PC-3 (cell line): ENCODE data around the gene PRPF19. TPM values are rescaled to one million over a fixed set of nuclear protein-coding genes. Genes with fewer than 3 reads are reported as not detected.

Source experiments
- ATAC-seq: fragments of 200-7000 bp; cut with Tn5 transposase; 2 replicates; pipeline ENCODE4 v1.9.1; 2020; ENCODE audit warnings: mild to moderate bottlenecking, moderate library complexity
- BruUV-seq: library from RNA; stranded (reverse); fragments of 400-500 nt; replicated peaks from 2 replicates; lab custom pipeline; 2021; lab: Mats Ljungman, UMichigan
- CTCF ChIA-PET: fragments of 300-600 bp; sonication (Branson Sonifier 250); formaldehyde crosslinking; loops from one replicate; lab custom pipeline; 2022; ENCODE audit warnings: antibody characterized with exemption; lab: Charles Lee
- POLR2A ChIA-PET: fragments of 300-600 bp; sonication (Branson Sonifier 250); formaldehyde crosslinking; loops from one replicate; lab custom pipeline; 2022; ENCODE audit warnings: antibody characterized with exemption; ENCODE audit not compliant: unreplicated experiment; lab: Charles Lee
- DNase-seq: peaks from one replicate; pipeline ENCODE4 v3.0.0-alpha.2; 2015
- H2AFZ ChIP-seq: fragments of 300-600 bp; sonication (generic); 2 replicates; pipeline ENCODE4 v1.6.0; 2016; ENCODE audit warnings: antibody characterized with exemption, low read length
- H3F3A ChIP-seq: fragments of 300-600 bp; sonication (generic); one replicate; pipeline ENCODE4 v1.6.0; 2017; ENCODE audit warnings: antibody characterized with exemption, low read length, control low read depth, mild to moderate bottlenecking; ENCODE audit not compliant: unreplicated experiment
- H3K27ac ChIP-seq: fragments of 300-600 bp; sonication (generic); 2 replicates; pipeline ENCODE4 v1.5.1; 2016; ENCODE audit warnings: mild to moderate bottlenecking, low read length
- H3K27me3 ChIP-seq: fragments of 300-600 bp; sonication (generic); 2 replicates; pipeline ENCODE4 v1.6.1; 2016; ENCODE audit warnings: low read length, mixed read lengths
- H3K36me3 ChIP-seq: fragments of 300-600 bp; sonication (generic); 2 replicates; pipeline ENCODE4 v1.6.1; 2016; ENCODE audit warnings: low read depth, mixed run types, low read length, mixed read lengths
- H3K4me1 ChIP-seq: fragments of 300-600 bp; sonication (generic); 2 replicates; pipeline ENCODE4 v1.5.1; 2016; ENCODE audit warnings: low read length; ENCODE audit not compliant: insufficient read depth
- H3K4me2 ChIP-seq: fragments of 300-600 bp; sonication (generic); 2 replicates; pipeline ENCODE4 v1.6.0; 2016; ENCODE audit warnings: low read length
- H3K4me3 ChIP-seq: fragments of 300-600 bp; sonication (generic); 2 replicates; pipeline ENCODE4 v1.5.1; 2016; ENCODE audit warnings: mild to moderate bottlenecking, low read length, mixed read lengths
- H3K79me2 ChIP-seq: fragments of 300-600 bp; sonication (generic); 2 replicates; pipeline ENCODE4 v1.6.1; 2017; ENCODE audit warnings: low read length, mixed read lengths
- H3K9ac ChIP-seq: fragments of 300-600 bp; sonication (generic); 2 replicates; pipeline ENCODE4 v1.6.0; 2016; ENCODE audit warnings: mild to moderate bottlenecking, low read length
- H3K9me2 ChIP-seq: fragments of 300-600 bp; sonication (generic); replicated peaks from 2 replicates; pipeline ENCODE4 v1.6.1; 2016; ENCODE audit warnings: mixed run types, low read length, mixed read lengths
- H3K9me3 ChIP-seq: fragments of 300-600 bp; sonication (generic); 2 replicates; pipeline ENCODE4 v1.6.1; 2016; ENCODE audit warnings: low read length, mixed read lengths
- H4K20me1 ChIP-seq: fragments of 300-600 bp; sonication (generic); 2 replicates; pipeline ENCODE4 v1.6.1; 2016; ENCODE audit warnings: low read length, mixed read lengths
- EZH2 ChIP-seq: fragments of 300-600 bp; sonication (generic); IDR thresholded peaks from one replicate; pipeline ENCODE4 v1.6.1; 2017; ENCODE audit warnings: antibody characterized with exemption, mild to moderate bottlenecking, low read length; ENCODE audit not compliant: unreplicated experiment
- EZH2phosphoT487 ChIP-seq: fragments of 300-600 bp; sonication (generic); IDR thresholded peaks from 2 replicates; pipeline ENCODE4 v1.6.1; 2018; ENCODE audit warnings: mild to moderate bottlenecking, antibody characterized with exemption, low read length, borderline replicate concordance
- intact Hi-C: fragments of 100-400 bp; cut with micrococcal nuclease; formaldehyde crosslinking; loops from 2 replicates; pipeline ENCODE4 v1.9.0; 2023
- total RNA-seq: library from RNA; depleted of rRNA; stranded (reverse); fragments of >200 nt; gene quantifications from 2 replicates; pipeline ENCODE4 v1.2.3, GENCODE V29; 2014
- TF ChIP-seq, protein P1 (sequence below): fragments of 300-600 bp; sonication (generic); conservative IDR thresholded peaks from 2 replicates; pipeline ENCODE4 v1.5.1; 2017; ENCODE audit warnings: antibody characterized with exemption, low read depth, mild to moderate bottlenecking, low read length

The PRPF19 gene
- total RNA-seq, 1 experiment from 2014 or later, result 165 TPM

DNA sequence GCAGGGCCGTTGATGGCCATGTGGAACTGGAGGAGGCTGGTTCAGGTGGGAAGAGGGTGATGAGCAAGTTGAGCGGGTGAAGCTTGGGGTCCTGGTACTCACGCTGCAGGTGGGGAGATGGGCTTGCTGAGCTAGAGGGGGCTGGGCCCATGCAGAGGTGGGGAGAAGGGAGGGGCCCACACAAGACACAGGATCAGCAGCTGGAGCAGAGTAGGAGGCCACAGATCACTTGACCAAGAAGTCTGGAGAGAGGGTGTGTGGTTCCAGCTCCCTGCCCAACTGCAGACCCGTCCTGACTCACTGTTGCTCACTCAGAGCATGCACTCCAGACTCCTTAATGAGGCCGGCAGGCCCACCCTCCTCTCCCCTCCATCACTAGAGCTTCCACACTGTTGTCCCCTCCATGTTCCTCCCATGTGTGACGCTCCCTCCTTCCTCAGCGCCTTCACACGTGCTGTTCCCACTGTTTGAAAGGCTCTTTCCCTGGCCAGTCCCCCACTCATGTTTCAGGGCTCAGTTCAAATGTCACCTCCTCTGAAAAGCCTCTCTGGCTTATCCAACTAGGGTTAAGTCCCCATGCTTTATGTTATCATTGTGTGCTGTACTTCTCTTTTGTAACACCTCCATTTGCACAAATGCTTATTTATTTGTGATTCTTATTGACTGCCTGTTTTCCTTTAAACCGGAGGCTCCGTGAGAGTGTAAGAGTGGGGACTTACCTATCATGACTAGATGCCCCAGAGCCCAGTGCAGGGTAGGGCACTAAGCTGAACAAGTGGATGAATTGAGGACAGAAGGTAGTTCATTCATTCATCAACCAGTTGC, 62.1 kb downstream of the PRPF19 start:
- POLR2A ChIA-PET, result no interaction called here

DNA sequence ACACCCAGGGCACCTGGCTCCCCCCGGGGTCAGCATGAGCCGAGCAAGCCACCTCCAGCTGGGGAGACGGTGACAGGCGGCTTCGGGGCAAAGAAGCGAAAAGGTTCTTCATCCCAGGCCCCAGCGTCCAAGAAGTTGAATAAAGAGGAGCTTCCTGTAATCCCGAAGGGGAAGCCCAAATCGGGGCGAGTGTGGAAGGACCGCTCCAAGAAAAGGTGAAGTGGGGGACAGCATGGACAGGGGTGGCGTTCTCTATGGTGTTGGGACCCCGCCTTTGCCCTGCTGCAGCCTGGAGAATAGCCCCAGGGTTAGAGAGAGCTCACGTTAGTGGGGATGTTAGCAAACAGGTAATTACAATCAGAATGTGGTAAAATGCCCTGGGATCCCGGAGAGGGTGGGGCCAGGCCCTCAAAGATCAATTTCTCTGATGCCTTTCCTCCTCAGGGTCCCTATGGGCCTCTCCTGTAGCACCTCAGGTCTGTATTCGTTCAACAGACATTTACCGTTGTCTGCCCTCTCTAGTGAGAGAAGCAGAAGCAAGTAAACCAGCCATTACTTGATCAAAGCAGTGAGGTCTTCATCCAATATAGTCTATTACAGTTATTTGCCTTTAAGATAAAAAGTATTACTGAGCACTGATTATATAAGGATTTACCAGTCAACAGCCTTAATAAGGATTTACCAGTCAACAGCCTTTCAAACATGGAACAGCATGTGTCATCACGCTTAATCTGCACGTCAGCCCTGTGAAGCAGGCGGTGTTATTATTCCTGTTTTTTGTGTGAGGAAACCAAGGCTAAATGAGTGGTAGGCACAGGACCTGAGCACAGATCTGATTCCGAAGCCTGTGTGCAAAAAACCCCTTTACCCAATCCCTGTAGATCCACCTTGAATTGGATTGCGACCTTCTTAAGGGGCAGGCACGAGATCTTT, 63.5 kb downstream of the PRPF19 start:
- ATAC-seq (no peak; the same call in 1 of the 2 replicates), DNase-seq (peak; percentile 37)
- H3K4me3 ChIP-seq, result peak overlapping the region; percentile 92
- no TSS peak for BruUV-seq
- H4K20me1 ChIP-seq, result peaks cover 15% of the 10 kb centered on the region
- H3K9me2 ChIP-seq, result no peaks in the 10 kb centered on the region
- no peaks in the 10 kb centered on the region for H3K27me3 ChIP-seq
- no peak for TF ChIP-seq EZH2phosphoT487
- TF ChIP-seq, protein P1, sequence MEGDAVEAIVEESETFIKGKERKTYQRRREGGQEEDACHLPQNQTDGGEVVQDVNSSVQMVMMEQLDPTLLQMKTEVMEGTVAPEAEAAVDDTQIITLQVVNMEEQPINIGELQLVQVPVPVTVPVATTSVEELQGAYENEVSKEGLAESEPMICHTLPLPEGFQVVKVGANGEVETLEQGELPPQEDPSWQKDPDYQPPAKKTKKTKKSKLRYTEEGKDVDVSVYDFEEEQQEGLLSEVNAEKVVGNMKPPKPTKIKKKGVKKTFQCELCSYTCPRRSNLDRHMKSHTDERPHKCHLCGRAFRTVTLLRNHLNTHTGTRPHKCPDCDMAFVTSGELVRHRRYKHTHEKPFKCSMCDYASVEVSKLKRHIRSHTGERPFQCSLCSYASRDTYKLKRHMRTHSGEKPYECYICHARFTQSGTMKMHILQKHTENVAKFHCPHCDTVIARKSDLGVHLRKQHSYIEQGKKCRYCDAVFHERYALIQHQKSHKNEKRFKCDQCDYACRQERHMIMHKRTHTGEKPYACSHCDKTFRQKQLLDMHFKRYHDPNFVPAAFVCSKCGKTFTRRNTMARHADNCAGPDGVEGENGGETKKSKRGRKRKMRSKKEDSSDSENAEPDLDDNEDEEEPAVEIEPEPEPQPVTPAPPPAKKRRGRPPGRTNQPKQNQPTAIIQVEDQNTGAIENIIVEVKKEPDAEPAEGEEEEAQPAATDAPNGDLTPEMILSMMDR, result no peak
- TF ChIP-seq EZH2, result no peak
- no peaks in the 10 kb centered on the region for H3K9me3 ChIP-seq
- H3K4me1 ChIP-seq, result peaks cover 31% of the 10 kb centered on the region
- H3K79me2 ChIP-seq, result peaks cover 57% of the 10 kb centered on the region
- H2AFZ ChIP-seq, result peak overlapping the region; percentile 70; the same call in 1 of the 2 replicates
- H3K36me3 ChIP-seq, result peaks cover 5% of the 10 kb centered on the region; the same call in 1 of the 2 replicates
- ChIA-PET POLR2A (no interaction called here), CTCF (interaction anchor here (1.4 to 2.1 kb wide), 3 partner anchors 12 to 56 kb away, joined by 4 to 10 read pairs (median 6); no protein-coding TSS in a partner anchor)
- H3K27ac ChIP-seq, result peak overlapping the region; percentile 59
- H3K4me2 ChIP-seq, result peak overlapping the region; percentile 92
- intact Hi-C loops, result no loop called here
- no peaks in the 10 kb centered on the region for H3F3A ChIP-seq
- peak overlapping the region; percentile 98 for H3K9ac ChIP-seq

More for the DNA sequence above, 62.1 kb downstream of the PRPF19 start:
- no peak overlapping the region for H3K27ac ChIP-seq
- CTCF ChIA-PET, result interaction anchor here (1.6 to 2.1 kb wide), 2 partner anchors 13 to 43 kb away, joined by 6 to 10 read pairs; no protein-coding TSS in a partner anchor
- H3K36me3 ChIP-seq, result peaks cover 9% of the 10 kb centered on the region; the same call in 1 of the 2 replicates
- H3F3A ChIP-seq, result no peaks in the 10 kb centered on the region
- intact Hi-C loops, result loop anchor here (1.0 kb wide), 2 partner anchors 13 to 43 kb away; no protein-coding TSS in a partner anchor
- H2AFZ ChIP-seq, result no peak overlapping the region
- DNase-seq, result peak; percentile 64
- peaks cover 24% of the 10 kb centered on the region for H3K4me1 ChIP-seq
- H3K9ac ChIP-seq, result peak overlapping the region; percentile 98
- TF ChIP-seq EZH2phosphoT487 (no peak), EZH2 (no peak)
- peaks cover 57% of the 10 kb centered on the region for H3K79me2 ChIP-seq
- no peaks in the 10 kb centered on the region for H3K27me3 ChIP-seq
- H3K4me2 ChIP-seq, result peak overlapping the region; percentile 92
- peak; percentile 69 for ATAC-seq
- H3K4me3 ChIP-seq, result peak overlapping the region; percentile 92
- H4K20me1 ChIP-seq, result peaks cover 15% of the 10 kb centered on the region
- no peaks in the 10 kb centered on the region for H3K9me2 ChIP-seq
- BruUV-seq, result no TSS peak
- no peaks in the 10 kb centered on the region for H3K9me3 ChIP-seq
